AG08396 (cell line): ENCODE measurements around the gene MLST8.
A peak's percentile ranks its signal among the peaks of the same experiment; 100 is the strongest.
"Not testable (repeated sequence)": the region's sequence is repeated elsewhere in the genome, so short reads cannot be mapped to it uniquely, and the experiment has no call there.

Experiments
- DNase-seq: peaks from one replicate; pipeline ENCODE4 v3.0.0; 2012; ENCODE audit warnings: low spot score, mixed read lengths

The MLST8 gene

DNA sequence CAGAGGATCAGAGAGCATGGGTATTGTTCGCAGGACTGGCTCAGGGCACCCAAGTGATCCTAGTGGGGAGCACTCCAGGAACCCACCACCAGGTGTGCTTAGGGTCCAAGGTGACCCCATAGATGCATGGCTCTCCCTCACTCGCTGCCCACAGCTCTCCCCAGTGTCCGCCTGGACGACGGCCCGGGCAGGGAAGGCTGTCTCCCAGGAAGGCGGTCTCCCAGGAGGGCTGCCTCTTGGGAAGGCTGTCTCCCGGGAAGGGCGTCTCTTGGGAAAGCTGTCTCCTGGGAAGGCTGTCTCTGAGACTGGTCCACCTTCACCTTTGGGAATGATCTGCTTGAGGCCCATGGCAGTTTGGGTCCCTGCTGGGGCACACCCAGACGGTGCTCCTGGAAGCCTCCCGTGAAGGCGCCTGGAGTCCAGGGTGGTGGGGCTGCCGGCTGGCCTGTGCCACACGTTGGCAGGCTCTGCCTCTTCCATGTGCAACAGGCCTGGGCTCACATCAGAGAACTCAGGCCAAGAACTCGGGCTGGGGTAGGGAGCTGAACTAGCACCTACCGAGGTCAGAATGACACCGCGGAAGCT, 41.1 kb downstream of the MLST8 start:
- no peak for DNase-seq

DNA sequence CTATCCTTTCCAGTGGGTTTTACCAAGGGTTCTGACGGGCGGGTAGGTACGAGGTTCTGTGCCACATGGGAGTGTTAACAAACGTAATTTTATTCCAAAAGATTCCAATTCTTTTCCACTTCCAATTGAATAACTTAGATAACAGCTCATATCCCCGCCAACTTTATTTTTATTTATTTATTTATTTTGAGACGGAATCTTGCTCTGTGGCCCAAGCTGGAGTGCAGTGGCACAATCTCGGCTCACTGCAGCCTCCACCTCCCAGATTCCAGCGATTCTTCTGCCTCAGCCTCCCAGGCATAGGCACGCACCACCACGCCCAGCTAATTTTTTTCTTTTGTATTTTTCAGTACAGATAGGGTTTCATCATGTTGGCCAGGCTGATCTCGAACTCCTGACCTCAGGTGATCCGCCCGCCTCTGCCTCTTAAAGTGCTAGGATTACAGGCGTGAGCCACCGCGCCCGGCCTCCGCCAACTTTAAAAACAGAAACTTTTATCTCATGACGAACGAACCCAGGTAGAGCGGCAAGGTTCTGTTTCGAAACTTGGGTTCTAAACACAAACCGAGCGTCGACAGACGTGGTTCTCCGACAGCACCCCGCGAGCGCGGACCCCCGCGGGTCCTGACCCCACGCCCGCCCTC, 45.5 kb downstream of the MLST8 start:
- no peak for DNase-seq

DNA sequence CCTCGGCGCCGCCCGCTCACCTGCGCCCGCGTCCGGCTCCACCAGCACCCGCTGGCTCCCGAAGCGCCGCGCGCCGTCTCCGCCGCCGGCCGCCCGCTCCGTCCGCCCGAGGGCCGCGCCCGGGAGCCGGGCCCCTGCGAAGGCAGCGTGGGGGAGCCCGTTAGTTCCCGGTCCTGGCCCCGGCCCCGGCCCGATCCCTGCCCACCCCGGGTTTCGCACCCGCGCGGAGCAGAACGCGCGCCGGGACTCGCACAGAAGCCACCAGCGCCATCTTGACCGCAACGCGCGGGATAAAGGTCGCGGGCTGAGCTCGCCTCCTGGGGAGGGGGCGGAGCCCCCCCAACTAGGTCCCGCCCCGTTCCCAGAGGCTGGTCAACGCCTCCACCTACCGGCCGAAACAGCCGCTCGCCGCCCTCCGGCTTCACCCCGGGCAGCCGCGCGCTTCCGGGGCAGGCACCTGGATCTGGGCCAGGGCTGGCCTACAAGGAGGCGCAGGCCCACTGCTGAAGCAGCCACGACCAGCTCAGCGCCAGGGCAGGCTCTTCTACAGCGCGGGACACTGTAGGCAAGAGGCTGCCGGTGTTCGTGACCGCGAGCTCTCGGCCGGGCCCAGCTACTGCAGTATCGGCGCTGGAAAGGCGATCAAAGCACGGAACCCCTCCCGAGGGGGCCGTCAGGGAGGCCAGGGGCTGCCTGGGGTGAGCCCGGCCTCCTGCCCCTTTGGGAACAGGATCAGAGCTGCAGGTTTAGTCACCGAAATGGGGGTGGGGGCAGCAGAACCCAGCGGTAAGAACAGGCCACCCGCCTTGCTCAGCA, 46.2 kb downstream of the MLST8 start, which contains the start of gene ECI1:
ECI1 (minus strand) TSS at position 292 of the 816 bp plus-strand sequence; CDS start at position 271, 21 bp downstream.
- DNase-seq = peak; percentile 100

DNA sequence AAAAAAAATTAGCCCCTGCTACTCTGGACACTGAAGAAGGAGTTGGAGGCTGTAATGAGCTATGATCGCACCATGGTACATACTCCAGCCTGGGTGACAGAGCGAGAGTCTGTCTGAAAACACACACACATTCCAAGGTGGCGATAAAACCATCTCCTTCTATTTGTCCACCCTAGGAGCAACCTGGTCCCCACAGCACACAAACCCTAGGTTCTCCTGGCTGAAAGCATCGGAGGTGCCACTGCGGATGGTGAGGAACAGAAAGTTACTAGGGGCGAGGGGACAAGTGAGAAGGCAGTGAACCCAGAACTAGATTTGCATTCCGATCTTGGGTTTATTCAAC, 47.5 kb downstream of the MLST8 start:
- no peak for DNase-seq

DNA sequence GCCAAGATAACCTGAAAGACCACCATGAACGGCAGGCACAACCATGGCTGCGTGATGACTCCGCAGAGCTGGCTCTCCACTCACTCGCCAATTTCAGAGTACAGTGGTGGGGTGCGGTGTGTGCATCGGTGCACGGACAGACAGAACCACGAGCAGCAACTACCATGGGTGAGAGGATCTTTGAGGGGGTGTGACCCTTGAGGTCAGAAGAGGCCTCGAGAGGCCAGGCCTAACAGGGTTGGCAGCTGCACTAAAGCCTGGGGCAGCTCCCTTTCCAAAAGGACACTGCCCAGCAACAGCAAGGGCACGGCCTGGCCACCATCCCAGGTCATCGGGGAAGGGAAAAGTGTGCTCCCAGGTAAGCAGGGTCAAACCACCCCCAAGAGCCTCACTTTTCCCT, 48.0 kb downstream of the MLST8 start:
- DNase-seq = no peak

DNA sequence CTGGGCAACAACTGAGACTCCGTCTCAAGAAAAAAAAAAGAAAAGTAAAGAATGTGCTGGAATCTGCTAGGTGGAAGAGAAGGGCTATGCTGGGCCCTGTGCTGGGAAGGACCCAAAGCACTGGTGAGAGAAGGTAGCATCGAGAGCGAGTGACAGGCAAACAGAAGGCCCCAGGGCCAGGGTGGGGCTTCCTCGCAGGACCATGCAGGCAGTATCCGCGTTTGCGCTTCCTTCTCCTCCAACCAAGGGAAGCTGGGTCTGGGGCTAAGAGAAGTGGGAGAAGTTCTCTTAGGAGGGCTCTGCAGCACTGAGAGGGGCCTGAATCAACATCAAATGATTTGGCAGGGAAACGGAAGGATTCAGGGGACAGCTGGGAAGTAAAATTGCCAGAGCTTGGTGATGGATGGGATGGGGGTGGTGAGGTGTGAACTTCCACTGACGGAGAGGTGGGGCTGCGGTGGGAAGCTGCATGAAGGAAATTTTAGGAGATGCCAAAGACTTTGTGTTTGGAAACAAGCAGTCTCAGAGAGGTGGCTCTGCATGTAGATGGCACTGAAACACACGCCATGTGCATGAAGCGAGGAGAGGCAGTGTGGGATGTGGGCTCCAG, 51.4 kb downstream of the MLST8 start:
- DNase-seq = no peak

DNA sequence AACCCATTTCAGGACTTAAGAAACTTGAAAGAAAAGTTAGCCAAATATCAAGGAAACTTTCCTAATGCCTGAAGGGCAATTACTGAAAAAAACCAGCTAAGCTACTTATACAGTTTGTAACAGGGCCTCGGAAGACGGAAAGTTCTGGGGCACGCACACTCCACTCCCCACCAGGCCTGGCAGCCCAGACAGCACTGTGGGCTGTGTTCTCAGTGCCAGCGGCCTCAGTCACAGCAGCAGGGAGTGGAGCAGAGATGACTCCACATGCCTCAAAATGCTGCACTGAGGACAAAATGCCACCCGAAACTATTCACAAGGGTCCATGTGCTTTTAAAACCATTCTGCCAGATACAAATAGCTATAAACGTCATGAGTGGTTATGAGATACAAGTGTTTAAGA, 52.5 kb downstream of the MLST8 start:
- DNase-seq = no peak

DNA sequence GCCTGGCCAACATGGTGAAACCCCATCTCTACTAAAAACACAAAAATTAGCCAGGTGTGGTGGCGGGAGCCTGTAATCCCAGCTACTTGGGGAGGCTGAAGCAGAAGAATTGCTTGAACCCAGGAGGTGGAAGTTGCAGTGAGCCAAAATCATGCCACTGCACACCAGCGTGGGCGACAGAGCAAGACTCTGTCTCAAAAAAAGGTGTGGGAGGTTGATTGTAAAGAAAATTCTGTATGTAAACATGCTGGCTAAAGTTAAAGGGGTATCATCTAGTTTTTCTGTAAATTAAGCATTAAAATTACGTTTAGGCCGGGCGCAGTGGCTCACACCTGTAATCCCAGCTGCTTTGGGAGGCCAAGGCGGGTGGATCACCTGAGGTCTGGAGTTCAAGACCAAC, 53.3 kb downstream of the MLST8 start:
- not testable (repeated sequence) for DNase-seq
